HG02763 (cell line): Measurements from ENCODE around the gene HIC2.
"Not testable (repeated sequence)": the region's sequence is repeated elsewhere in the genome, so short reads cannot be mapped to it uniquely, and the experiment has no call there.

Source experiments
- ATAC-seq: cut with Tn5 transposase; IDR thresholded peaks from one replicate; pipeline ENCODE4 v1.9.1; 2021; ENCODE audit warnings: mild to moderate bottlenecking, moderate library complexity; ENCODE audit not compliant: unreplicated experiment

The HIC2 gene, protein sequence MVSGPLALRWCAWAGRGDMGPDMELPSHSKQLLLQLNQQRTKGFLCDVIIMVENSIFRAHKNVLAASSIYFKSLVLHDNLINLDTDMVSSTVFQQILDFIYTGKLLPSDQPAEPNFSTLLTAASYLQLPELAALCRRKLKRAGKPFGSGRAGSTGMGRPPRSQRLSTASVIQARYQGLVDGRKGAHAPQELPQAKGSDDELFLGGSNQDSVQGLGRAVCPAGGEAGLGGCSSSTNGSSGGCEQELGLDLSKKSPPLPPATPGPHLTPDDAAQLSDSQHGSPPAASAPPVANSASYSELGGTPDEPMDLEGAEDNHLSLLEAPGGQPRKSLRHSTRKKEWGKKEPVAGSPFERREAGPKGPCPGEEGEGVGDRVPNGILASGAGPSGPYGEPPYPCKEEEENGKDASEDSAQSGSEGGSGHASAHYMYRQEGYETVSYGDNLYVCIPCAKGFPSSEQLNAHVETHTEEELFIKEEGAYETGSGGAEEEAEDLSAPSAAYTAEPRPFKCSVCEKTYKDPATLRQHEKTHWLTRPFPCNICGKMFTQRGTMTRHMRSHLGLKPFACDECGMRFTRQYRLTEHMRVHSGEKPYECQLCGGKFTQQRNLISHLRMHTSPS

DNA sequence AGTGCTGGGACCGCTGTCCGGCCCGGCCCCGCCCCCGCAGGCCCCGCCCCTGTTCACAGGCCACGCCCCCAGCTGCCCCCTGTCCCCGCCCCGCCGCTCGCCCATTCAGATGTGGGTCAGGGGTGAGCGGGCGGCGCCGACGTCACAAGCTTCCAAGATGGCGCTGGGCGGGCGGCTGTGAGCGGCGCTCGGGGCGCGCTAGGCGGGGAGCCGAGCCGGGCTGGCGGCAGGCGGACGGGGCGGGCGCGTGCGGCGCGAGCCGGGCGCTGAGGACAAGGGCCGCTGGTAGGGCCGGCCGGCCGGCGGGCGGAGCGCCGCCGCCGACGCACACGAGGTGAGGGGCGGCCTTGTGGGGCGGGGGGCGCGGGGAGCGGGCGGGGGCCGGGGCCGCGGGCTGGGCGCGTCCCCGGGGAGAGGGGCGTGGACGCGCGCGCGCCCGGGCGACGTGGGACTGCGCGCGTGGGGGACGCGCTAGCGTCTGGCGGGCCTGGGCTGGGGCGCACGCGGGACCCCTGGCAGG lies at the start of gene HIC2:
Gene HIC2, plus strand, starts transcription at position 145 of the 520 bp plus-strand sequence. CDS start 25,461 bp downstream, outside the sequence.
- ATAC-seq = peak; percentile 71

DNA sequence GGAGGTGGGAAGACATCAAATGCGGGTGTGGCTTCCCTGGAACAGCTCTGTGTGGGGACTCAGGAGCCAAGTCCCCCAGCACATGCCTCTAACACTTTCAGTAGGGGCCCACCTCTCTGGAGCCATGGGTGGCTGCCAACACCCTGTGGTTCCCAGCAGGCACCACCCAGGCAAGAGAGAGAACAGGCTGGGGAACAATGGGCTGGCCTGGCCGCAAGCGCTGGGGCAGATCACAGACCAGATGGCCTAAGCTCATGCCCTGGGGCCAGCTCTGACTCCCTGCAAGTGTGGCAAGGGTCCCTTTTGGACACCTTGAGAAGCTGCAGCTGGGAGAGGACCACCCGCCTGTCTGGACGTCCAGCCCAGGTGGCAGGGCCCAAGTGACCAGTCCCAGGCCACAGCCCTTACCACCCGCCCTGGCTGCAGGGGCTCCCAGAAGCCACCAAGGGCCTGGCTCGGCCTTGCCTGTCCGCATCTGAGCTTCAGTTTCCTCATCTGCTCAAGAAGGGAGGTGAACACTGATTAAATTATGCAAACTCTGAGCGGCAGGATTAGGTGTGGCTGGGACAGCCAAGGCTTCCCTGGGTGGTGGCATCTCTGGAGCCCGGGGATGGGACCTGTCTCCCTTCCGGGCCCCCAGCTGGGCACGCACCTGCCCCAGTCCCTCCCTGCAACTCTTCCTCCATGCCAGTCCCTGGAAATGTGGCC lies 48.4 kb upstream of the HIC2 start:
- ATAC-seq = not testable (repeated sequence)

DNA sequence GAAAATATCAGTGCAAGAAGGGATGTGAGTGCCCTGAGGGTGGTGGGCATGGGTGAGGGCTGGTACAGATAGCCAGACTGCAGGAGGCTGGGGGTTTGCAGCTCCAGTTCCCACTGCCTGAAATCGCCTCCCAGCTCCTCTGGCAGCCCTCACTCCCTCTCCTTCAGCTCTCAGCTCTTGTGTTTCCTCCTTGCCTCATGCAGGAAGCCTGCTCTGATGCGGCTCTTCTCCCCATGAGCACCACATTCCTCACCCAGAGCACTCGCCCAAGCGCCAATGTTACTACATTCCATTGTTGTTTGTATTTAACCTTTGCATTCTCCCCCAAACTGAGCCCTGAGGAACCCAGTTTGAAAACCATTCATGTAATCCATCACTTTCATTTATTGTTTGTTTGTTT lies 41.3 kb upstream of the HIC2 start:
- not testable (repeated sequence) for ATAC-seq

DNA sequence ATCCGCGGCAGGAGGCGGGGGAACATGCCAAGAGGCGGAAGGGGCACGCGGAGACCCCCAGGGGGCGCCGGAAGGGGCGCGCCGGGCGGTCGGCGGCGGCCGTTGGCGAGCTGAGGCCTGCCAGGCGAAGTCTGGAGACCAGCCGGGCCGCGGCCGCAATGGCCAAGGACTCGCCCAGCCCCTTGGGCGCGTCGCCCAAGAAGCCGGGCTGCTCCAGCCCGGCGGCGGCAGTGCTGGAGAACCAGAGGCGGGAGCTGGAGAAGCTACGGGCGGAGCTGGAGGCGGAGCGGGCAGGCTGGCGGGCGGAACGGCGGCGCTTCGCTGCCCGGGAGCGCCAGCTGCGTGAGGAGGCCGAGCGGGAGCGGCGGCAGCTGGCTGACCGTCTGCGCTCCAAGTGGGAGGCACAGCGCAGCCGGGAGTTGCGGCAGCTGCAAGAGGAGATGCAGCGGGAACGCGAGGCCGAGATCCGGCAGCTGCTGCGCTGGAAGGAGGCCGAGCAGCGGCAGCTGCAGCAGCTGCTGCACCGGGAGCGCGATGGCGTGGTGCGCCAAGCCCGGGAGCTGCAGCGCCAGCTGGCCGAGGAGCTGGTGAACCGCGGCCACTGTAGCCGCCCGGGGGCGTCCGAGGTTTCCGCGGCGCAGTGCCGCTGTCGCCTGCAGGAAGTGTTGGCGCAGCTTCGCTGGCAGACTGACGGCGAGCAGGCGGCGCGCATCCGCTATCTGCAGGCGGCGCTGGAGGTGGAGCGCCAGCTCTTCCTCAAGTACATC lies 33.3 kb upstream of the HIC2 start, which contains the start of gene RIMBP3B:
Gene RIMBP3B, plus strand, starts transcription at position 51 of the 767 bp plus-strand sequence. Its CDS starts 108 bp downstream, at position 159.
- not testable (repeated sequence) for ATAC-seq

DNA sequence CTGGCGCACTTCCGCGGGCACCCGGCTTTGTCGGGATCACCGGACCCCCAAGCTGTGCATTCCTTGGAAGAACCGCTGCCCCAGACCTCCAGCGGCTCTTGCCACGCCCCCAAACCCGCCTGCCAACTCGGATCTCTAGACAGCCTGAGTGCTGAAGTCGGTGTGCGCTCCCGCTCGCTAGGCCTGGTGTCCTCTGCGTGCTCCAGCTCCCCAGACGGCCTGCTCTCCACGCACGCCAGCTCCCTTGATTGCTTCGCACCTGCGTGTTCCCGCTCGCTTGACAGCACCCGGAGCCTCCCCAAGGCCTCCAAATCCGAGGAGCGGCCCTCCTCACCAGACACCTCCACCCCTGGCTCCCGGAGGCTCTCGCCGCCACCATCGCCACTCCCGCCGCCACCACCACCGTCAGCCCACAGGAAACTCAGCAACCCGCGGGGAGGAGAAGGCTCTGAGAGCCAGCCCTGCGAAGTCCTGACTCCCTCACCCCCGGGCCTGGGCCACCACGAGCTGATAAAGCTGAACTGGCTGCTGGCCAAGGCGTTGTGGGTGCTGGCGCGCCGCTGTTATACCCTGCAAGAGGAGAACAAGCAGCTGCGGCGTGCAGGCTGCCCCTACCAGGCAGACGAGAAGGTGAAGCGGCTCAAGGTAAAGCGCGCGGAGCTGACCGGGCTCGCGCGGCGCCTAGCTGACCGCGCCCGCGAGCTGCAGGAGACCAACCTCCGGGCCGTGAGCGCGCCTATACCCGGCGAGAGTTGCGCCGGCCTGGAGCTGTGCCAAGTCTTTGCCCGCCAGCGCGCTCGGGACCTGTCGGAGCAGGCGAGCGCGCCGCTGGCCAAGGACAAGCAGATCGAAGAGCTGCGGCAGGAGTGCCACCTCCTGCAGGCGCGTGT lies 32.5 kb upstream of the HIC2 start:
- not testable (repeated sequence) for ATAC-seq

DNA sequence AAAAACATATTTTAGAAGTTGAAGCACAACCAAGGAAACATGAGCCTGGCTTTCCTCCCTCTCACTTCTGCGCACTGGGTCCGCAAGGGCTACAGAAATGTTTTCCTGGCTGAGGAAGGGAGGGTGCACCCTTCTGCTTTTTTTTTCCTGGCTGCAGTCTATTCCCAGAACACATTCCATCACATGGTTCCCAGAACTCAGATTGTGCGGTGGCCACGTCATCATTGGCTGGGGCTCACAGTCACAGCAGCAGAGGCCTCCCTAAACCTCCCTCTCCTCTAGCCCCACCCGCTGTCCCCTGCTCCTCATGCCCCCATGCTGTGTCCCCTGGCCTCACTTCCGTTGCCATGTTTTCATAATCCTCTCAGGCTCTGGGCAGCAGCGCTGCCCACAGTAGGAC lies 27.7 kb upstream of the HIC2 start:
- not testable (repeated sequence) for ATAC-seq

DNA sequence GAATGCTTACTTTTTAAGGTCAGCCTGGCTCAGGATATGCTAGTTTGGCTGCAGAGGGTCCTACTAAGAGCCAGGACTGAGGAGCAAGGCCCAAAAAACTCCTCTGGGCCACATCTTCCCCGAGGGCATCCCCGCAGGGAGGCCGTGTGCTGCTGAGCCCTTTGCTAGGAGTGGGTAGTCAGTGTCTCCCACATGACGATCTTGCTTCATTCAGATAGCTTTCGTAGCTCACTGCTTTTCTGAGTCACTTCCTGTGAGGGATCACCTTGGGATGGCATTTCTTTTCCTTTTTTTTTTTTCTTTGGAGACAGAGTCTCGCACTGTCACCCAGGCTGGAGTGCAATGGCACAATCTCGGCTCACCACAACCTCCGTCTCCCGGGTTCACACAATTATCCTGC lies 27.2 kb upstream of the HIC2 start:
- not testable (repeated sequence) for ATAC-seq

DNA sequence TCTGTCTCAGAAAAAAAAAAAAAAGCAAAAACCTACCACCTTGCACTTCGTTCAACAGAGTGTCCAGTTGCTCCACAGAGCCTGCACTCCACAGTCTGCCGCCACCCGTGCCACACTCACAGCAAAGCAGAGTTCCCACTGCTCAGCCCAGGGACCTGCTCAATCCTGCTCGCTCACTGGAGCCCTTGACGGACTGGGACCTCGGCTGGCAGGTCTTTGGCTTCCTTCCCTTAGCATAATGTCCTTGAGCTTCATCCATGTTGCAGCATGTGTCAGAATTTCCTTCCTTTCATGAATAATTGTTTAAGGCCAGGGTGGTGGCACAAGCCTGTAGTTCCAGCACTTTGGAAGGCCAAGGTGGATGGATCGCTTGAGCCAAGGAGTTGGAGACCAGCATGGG lies 22.6 kb upstream of the HIC2 start:
- ATAC-seq = not testable (repeated sequence)

DNA sequence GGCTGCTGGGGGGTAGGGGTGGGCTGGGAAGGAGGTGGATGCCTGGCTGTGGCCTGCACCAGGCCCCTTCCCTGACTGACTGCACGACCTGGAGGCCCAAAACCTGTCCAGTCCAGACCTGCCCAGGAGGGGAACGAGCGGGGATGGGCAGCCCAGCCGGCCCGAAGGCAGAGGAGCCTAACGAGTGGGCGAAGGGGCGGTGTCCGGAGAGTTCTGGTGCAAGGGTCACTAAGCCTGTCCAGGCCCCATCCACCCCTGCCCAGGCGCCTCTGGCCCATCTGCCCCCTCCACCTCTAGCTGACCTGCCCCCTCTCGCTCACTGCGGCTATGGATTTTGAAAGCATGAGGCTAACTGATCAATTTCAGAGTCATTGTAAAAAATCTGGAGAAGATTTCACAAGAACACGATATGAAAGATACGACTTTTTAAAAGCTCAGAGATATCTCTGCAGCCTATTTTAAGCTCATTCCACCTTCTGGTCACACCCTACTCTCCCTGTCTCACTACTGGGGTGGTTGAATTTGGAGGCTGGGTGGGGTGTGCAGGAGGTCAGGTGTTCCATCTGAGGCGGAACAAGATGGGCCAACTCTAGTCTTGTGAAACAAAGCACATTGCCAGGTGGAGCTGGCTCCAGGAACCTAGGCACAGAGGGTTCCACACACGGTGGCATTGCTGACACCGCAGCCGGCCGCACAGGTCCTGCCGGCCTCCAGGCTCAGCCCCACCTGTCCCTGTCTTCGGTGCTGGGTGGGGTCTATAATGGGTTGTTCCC lies 15.8 kb upstream of the HIC2 start:
- ATAC-seq = not testable (repeated sequence)

DNA sequence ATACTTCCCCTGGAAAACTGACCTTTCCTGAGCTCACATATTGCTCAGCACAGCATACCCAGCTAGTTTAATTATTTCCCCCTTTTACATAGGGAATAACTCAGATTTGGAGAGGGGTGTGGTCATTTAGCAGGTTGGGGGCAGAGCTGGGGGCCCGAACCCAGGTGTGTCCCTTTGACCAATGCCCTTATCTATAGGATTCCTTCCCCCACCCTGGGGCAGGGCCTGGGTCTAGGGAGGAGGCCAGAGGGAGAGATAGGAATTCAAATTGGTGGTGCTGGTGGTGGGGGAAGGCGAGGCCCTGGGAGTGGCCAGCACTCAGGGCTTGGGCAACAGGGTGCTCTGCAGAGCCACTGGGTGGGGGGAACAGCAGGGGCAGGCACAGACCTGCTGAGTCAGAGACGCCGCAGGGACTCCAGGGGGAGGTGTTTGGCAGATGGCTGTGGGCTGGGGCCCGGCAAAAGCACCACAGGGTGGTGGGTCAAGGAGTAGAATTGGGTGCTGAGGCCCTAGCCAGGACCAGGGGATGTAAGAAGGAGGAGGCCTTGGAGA lies 14.3 kb upstream of the HIC2 start:
- not testable (repeated sequence) for ATAC-seq

DNA sequence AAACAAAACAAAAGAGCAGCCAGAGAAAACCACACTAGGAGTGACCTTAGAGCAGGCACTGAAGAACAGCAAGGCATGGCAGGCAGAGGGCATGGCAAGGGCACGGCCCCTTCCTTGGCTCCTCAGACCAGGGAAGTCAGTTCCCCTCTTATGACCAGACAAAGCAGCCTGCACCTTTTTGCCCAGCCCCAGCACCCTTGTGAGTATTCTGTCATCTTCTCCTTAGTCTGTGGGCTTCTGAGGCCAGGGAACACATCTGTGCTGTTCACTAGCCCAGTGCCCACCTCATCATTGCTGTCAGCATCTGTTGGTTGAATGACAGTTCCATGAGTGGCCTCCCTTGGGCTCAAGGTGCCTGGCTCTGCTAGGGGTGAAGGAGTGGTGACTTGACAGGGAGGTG lies 10.0 kb upstream of the HIC2 start:
- not testable (repeated sequence) for ATAC-seq

DNA sequence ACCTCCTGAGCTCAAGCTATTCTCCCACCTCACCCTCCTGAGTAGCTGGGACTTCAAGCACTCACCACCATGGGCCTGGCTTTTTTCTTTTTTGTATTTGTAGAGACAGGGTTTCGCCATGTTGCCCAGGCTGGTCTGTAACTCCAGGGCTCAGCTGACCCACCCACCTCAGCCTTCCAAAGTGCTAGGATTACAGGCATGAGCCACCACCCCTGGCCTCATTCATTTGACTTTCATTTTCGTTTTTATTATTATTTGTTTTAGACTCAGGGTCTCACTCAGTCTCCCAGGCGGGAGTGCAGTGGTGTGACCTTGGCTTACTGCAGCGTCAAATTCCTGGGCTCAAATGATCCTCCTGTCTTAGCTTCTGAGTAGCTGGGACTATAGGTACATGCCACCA lies 9.4 kb upstream of the HIC2 start:
- not testable (repeated sequence) for ATAC-seq

DNA sequence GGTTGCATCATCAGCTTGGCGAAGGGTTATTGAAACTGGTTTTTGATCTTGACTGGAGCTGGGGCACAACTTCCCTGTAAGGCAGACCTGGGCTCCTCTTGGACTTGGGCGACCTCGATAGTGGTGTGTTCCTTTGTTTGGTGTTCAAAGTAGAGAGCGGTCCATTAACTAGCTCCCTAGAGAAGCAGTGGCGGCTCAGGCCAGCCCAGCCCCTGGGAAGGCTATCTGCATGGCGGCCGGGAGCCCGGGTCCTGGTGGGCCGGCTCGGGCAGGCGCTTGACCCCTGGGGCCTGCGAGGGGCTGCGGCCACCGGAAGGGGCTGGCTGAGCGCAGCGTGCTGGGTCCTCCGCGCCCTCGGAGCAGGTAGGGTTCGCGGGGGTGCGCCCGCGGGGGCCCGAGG lies 796 bp upstream of the HIC2 start:
- not testable (repeated sequence) for ATAC-seq

DNA sequence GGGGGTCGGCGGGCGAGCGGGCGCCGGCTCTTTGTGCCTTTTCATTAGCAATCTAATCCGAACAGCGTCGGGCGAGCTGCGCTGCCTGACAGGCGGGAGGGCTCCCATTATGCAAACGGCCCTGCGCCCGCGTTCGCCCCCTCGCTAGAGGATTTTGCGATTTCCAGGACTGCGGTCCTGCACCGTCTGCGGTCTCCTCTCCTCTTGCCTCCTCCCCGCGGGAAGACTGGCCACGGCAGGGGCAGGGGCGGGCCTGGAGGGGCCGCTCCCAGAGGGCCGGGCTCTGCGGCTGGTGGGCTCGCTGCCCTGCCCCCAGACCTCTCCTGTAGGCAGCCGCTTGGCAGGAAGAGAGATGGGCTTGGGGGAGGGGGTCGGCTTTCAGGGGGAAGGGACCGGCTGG lies 682 bp downstream of the HIC2 start:
- peak; percentile 12 for ATAC-seq

DNA sequence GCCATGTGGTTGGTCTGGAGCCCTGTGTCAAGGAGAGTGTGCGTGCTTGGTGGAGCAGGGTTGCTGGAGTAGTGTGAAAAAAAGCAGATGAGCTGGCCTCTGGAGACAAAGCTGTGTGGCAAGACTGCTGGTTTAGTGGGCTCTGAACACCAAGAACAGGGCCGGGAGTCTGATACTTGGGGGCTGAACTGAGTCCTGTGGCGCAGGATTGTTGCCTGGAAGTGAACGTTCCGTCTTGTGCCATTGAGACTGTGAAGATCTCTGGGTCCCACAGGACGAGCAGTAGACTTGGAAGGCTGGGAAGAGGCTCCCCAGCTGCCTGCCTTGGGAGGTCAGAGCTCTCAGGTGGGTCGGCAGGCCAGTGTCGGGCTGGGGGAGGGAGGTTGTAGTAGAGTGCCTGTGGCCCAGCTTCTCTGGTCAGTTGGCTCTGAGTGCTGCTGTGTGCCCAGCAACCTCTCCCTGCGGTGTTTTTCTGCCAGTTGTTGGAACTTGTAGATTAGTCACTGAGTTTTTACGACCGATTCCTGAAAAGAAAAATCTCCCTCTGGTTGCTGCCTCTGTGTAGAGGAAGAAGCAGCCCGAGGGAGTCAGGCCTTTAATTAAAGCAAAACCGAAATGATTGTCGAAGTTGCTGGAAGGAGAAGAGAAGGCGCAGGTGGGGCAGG lies 1.9 kb downstream of the HIC2 start:
- ATAC-seq = not testable (repeated sequence)

DNA sequence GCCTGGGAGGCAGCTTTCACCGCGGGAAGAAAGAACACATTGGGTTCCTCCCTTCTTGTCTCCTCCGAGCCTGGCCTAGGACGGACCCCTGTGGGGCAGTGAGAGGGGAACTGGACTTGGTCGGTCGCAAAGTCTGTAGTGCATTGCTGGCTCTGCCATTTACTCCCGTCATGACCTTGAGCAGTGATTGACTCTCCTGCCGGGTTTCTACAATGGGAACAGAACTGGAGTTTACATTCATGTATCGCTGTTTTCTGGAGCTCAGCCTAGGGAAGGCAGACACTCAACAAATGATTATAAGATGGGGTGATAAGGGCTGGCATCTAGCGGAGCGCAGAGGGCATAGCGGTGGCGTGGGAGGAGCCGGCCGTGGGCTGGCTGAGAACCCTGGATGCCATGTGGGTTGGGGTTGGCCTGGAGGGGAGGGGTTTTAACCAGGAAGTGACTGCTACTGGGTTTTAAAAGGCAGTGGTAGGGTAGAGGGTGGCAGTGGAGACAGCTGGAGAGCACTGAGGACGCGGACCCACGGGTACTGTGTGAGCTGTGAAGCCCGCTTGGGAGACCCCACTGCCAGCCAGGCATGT lies 3.1 kb downstream of the HIC2 start:
- ATAC-seq = not testable (repeated sequence)

DNA sequence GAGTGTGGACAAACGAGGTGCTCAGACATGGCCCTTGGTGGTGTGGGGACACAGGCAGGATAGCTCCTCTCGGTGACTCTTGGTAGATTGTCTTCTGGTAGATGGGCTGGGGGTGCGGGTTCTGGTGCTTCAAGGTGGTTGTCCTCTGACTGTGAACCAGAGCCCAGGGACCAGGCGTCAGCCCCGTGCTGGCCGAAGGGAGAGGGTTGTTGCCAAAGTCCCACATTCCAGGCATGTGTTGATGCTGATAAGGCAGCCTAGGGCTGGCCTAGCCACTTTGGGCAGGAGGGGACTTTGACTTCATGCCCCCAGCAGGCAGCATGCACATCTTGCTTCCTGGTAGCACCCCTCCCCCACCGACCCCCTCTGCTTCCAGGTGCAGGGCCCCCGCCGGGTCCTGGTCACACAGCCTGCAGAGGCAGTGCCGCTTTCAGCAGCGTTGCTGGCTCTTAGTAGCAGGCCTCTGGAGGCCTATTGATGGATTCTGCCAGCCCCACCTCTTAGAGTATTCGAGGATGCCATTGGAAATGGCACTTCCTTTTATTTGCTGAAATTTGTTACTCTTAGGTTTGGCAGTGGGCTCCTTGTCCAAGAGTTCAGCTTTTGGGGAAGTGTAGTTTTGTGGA lies 7.0 kb downstream of the HIC2 start:
- not testable (repeated sequence) for ATAC-seq
